Subcutaneous abdominal adipose tissue (tissue), 5 donors: Measurements from ENCODE around the gene ZDHHC18.
"Not testable (repeated sequence)": the region's sequence is repeated elsewhere in the genome, so short reads cannot be mapped to it uniquely, and the experiment has no call there.

Experiments used
- H3K27ac ChIP-seq: one replicate; pipeline ENCODE4 v1.7.0; 2013; ENCODE audit warnings: low read depth, mild to moderate bottlenecking, inconsistent platforms, low read length, moderate library complexity
- H3K27me3 ChIP-seq, 5 donors: one replicate each; pipeline ENCODE4 v1.7.0; 2013; ENCODE audit warnings: low read length in 5 of 5, inconsistent platforms in 1 of 5; ENCODE audit not compliant: control insufficient read depth in 5 of 5, insufficient read depth in 4 of 5
- H3K36me3 ChIP-seq, 5 donors: one replicate each; pipeline ENCODE4 v1.7.0; 2013; ENCODE audit warnings: low read length in 5 of 5; ENCODE audit not compliant: control insufficient read depth in 5 of 5, insufficient read depth in 5 of 5
- H3K4me1 ChIP-seq, 5 donors: one replicate each; pipeline ENCODE4 v1.7.0; 2013; ENCODE audit warnings: low read length in 5 of 5, mild to moderate bottlenecking in 3 of 5, moderate library complexity in 1 of 5; ENCODE audit not compliant: control insufficient read depth in 5 of 5, insufficient read depth in 5 of 5
- H3K4me3 ChIP-seq, 5 donors: one replicate each; pipeline ENCODE4 v1.7.0; 2013; ENCODE audit warnings: low read length in 5 of 5, low read depth in 1 of 5
- H3K9ac ChIP-seq, 5 donors: one replicate each; pipeline ENCODE4 v1.7.0; 2013; ENCODE audit warnings: low read length in 5 of 5, mild to moderate bottlenecking in 4 of 5, moderate library complexity in 3 of 5
- H3K9me3 ChIP-seq, 5 donors: one replicate each; pipeline ENCODE4 v1.7.0; 2013; ENCODE audit warnings: low read length in 5 of 5; ENCODE audit not compliant: control insufficient read depth in 5 of 5
- donor health status: healthy.
- donor health status: healthy.
- donor health status: healthy.
- donor health status: healthy.
- donor health status: healthy.

ZDHHC18 gene

GRCh38 chr1:26791148-26791547 lies 35.3 kb upstream of the ZDHHC18 start:
- Histone ChIP-seq H3K4me1 (peaks cover 11 to 75% (median 55%) of the 10 kb centered on the region in 5 donors), H3K9ac (peak overlapping the region in 2 of 5 donors; percentile 31 to 51), H3K27me3 (no peaks in the 10 kb centered on the region), H3K36me3 (peaks cover 0 to 16% (median 7%) of the 10 kb centered on the region in 5 donors), H3K9me3 (no peaks in the 10 kb centered on the region), H3K4me3 (no peak overlapping the region), H3K27ac (no peak overlapping the region)

DNA sequence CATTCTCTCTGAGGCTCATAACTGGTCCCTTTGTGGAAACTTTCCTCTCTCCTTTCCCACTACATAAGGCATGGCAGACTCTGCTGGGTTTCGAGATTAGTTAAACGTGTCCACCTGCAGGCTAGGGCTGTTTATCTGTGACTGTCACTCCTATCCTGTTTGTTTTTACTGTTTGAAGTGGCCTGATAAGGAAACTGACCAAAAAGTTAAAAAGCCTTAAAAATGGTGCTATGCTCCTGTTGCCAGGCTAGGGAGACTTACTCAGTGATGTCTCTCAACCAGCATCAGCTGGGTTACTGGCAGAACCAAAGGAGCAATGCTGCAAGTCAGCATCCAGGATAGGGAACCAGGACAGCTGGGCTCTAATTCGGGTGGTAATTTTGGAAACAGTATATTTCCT lies 34.9 kb upstream of the ZDHHC18 start:
- Histone ChIP-seq H3K27ac (no peak overlapping the region), H3K4me3 (no peak overlapping the region), H3K27me3 (no peaks in the 10 kb centered on the region), H3K36me3 (peaks cover 0 to 16% (median 7%) of the 10 kb centered on the region in 5 donors), H3K9me3 (no peaks in the 10 kb centered on the region), H3K9ac (peak overlapping the region in 1 of 5 donors; percentile 51), H3K4me1 (peaks cover 9 to 74% (median 53%) of the 10 kb centered on the region in 5 donors)

DNA sequence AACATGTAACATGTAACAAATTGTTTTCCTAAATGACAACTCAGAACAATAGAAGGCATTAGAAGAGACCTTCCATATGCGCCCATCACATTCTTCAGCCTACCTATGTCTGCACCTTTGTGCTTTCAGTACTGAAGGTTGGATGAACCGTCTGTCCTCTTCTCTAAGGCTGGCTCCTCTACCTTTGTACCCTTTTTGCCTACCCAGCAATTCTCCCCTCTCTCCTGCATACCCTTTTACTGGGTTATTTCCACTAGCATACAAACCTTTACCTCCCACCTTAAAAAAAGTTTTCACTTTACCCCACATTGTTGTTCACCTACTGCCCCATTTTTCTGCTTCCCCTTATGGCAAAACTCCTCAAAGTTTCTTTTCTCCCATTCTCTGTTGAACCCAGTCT lies 33.6 kb upstream of the ZDHHC18 start:
- Histone ChIP-seq H3K27ac (no peak overlapping the region), H3K36me3 (peaks cover 1 to 16% (median 7%) of the 10 kb centered on the region in 5 donors), H3K4me3 (no peak overlapping the region), H3K9me3 (no peaks in the 10 kb centered on the region), H3K4me1 (peaks cover 8 to 77% (median 58%) of the 10 kb centered on the region in 5 donors), H3K27me3 (no peaks in the 10 kb centered on the region), H3K9ac (peak overlapping the region in 1 of 5 donors; percentile 16)

GRCh38 chr1:26794391-26794790 lies 32.1 kb upstream of the ZDHHC18 start:
- Histone ChIP-seq H3K9me3 (no peaks in the 10 kb centered on the region), H3K27me3 (no peaks in the 10 kb centered on the region), H3K4me3 (no peak overlapping the region), H3K9ac (peak overlapping the region in 2 of 5 donors; percentile 1 to 55), H3K4me1 (peaks cover 17 to 75% (median 56%) of the 10 kb centered on the region in 5 donors), H3K36me3 (peaks cover 2 to 16% (median 7%) of the 10 kb centered on the region in 5 donors), H3K27ac (peak overlapping the region; percentile 78)

- H3K9me3 ChIP-seq: no peaks in the 10 kb centered on the region
- peaks cover 2 to 16% (median 7%) of the 10 kb centered on the region in 5 donors for H3K36me3 ChIP-seq
- no peaks in the 10 kb centered on the region for H3K27me3 ChIP-seq
- H3K27ac ChIP-seq: peak overlapping the region; percentile 92
- H3K4me1 ChIP-seq: peaks cover 21 to 71% (median 60%) of the 10 kb centered on the region in 5 donors
- peak overlapping the region in 4 of 5 donors; percentile 32 to 66 (median 55) for H3K9ac ChIP-seq
- H3K4me3 ChIP-seq: no peak overlapping the region
Measured at GRCh38 chr1:26797627-26798026, 28.9 kb upstream of the ZDHHC18 start.

DNA sequence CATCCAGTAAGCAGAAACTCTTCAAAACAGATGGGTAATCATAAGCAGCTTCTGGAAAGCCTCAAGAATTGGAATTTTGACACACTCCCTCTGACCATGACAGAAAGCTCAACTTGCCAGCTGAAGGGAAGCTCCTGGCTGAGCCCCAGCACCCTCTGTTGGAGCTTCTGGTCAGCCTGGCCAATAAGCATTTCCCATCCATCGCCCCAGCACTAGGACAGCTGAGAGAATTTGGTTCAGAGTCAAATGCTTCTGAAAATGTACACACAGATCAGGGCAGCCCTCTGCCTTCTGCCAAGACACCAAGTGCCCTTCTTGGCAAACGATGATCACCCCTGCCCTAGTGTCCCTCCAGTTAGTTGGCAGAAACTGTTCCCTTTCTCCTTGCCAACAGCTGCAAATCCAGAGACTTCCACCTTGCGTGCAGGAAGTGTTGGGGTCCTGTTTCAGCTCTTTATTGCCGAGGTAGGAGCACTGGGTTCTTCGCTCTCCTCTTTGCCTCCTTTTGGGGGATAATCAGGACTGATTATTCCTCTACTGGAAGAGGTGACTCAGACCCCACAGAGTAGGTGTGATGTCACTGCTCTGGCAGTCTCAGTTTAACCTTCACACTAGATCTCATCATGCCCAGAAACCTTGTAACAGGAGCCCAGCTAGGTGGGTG lies 26.9 kb upstream of the ZDHHC18 start:
- H3K27me3 ChIP-seq: no peaks in the 10 kb centered on the region
- H3K9ac ChIP-seq: peak overlapping the region; percentile 47 to 94 (median 64)

GRCh38 chr1:26803932-26804331 lies 22.6 kb upstream of the ZDHHC18 start:
- not testable (repeated sequence) for H3K9me3 ChIP-seq, H3K4me3 ChIP-seq, H3K27me3 ChIP-seq, H3K36me3 ChIP-seq, H3K27ac ChIP-seq, H3K9ac ChIP-seq
- H3K4me1 ChIP-seq: peaks cover 8 to 31% (median 28%) of the 10 kb centered on the region in 5 donors

More for the DNA sequence above, 26.9 kb upstream of the ZDHHC18 start:
- H3K4me1 ChIP-seq: peaks cover 16 to 56% (median 51%) of the 10 kb centered on the region in 5 donors
- peak overlapping the region in 4 of 5 donors; percentile 3 to 36 (median 24) for H3K4me3 ChIP-seq
- H3K36me3 ChIP-seq: peaks cover under 1 to 7% (median 5%) of the 10 kb centered on the region in 5 donors
- H3K27ac ChIP-seq: peak overlapping the region; percentile 92
- no peaks in the 10 kb centered on the region for H3K9me3 ChIP-seq

DNA sequence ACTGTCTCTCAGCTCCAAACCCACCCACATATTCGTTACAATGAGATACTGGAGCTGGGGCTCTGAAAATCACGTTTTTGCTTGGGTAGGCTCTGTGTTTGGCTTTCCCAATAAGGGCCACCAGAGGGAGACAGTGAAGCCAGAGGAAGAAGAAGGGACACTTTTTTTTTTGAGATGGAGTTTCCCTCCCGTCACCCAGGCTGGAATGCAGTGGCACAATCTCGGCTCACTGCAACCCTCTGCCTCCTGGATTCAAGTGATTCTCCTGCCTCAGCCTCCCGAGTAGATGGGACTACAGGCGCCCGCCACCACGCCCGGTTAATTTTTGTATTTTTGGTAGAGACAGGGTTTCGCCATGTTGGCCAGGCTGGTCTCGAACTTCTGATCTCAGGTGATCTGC lies 16.4 kb upstream of the ZDHHC18 start:
- not testable (repeated sequence) for H3K9me3 ChIP-seq, H3K27me3 ChIP-seq, H3K27ac ChIP-seq, H3K36me3 ChIP-seq, H3K9ac ChIP-seq, H3K4me3 ChIP-seq
- H3K4me1 ChIP-seq: peaks cover 0 to 27% (median 14%) of the 10 kb centered on the region in 5 donors

- H3K9me3 ChIP-seq: peaks cover 0 to 3% (median 0%) of the 10 kb centered on the region in 5 donors
- peaks cover 0 to 20% (median 9%) of the 10 kb centered on the region in 5 donors for H3K4me1 ChIP-seq
- H3K27me3 ChIP-seq: no peaks in the 10 kb centered on the region
- no peak overlapping the region for H3K4me3 ChIP-seq
- H3K36me3 ChIP-seq: no peaks in the 10 kb centered on the region
- no peak overlapping the region for H3K27ac ChIP-seq
- no peak overlapping the region for H3K9ac ChIP-seq
Measured at GRCh38 chr1:26811057-26811456, 15.4 kb upstream of the ZDHHC18 start.

DNA sequence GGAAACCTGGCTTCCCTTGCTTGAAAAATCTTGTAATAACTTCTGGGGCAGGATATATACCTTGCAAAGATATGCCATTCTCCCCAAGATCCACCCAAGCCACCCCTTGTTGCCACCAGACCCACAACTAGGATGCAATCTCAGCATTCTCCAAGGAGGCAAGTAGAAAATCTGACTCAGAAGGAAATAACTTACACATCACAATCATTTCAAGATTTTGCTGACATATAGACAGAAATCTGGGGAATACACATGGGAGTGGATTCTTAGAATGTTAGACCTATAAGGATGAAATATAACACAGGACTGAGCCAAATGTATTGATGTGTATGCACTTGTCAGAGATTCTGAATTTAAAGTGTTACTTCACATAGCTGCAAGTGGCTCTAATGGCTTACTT lies 14.8 kb upstream of the ZDHHC18 start:
- peaks cover 0 to 20% (median 9%) of the 10 kb centered on the region in 5 donors for H3K4me1 ChIP-seq
- H3K9ac ChIP-seq: no peak overlapping the region
- H3K27me3 ChIP-seq: no peaks in the 10 kb centered on the region
- H3K27ac ChIP-seq: no peak overlapping the region
- no peaks in the 10 kb centered on the region for H3K36me3 ChIP-seq
- H3K4me3 ChIP-seq: no peak overlapping the region
- H3K9me3 ChIP-seq: peaks cover 0 to 3% (median 0%) of the 10 kb centered on the region in 5 donors
